Posterior cingulate gyrus (tissue), 11 donors: ENCODE results near the gene MGAM2.
"Not testable (repeated sequence)": the region's sequence is repeated elsewhere in the genome, so short reads cannot be mapped to it uniquely, and the experiment has no call there.

Experiments
- DNase-seq, 10 donors: peaks; one replicate each; pipeline versions ENCODE4 v3.0.0 to v3.0.0-alpha.2; 2020 to 2021; ENCODE audit warnings: mixed read lengths in 3 of 10
- intact Hi-C: fragments of 100-400 bp; cut with DNase I; formaldehyde crosslinking; loops from one replicate; pipeline ENCODE4 v1.15.1; 2023

Gene MGAM2

DNA sequence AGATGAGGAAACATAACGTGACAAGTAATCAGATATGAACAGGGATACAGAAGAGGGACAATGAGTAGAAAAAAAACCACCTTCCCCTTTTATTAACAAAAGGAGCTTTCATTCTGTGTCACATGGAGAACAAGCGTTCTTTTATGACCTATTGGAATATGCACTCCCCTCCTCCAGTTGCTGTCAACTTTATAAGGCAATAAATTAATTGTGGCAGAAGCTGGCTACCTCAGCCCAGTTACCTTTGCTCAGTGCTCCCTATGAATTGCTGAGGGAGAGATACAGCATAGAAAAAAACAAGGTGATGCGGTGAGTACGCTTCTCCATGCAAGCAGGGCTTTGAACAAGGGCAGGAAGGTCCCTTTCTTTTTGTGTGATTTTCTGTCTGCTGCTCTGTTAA lies at the start of gene MGAM2:
Gene MGAM2, plus strand, starts transcription at position 220 of the 400 bp plus-strand sequence. CDS start 5,156 bp downstream, outside the sequence.
- intact Hi-C loops = no loop called here
- DNase-seq = no peak

DNA sequence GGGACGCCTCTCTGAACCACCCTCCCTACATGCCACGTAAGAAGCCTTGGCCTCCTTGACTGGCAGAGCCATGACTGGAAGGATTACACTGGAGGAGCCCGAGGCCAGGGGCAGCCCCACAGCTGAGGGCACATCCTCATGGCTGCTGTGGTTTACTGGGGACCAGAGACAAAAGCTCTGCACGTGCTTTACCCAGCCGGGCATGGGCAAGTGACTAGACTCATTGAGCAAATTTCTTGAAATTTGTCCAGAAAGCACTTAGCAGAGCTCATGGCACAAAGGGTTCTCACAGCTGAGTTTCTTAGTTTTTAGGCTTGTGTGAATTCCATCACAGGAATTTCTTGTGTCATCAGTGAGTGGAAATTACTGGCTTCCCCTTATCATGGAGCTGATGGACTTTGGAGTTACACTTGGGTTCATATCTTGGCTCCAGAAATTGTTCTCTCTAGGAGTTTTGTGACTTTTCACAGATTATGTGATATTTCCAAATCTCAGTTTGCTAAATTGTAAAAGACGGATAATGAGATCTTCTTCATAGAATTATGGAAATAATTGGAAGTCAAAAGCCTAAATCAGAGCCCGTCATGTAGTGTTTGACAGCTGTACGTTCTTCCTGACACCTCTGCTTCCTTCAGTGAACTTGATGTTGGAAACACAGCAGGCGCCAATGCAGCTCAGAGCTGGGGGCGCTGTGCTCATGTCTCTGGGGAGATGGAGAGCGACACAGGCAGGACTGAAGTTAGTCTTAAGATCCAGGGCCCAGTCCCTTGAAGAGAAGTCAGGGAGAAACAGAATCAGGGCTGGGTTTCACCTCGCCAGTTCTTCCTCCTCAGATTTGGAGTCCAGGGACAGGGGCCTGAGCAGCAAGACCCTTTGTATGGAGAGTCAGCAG lies 47.7 kb upstream of the MGAM2 start:
- intact Hi-C loops = no loop called here

GRCh38 chr7:142066536-142066935 lies 45.0 kb upstream of the MGAM2 start:
- no peak for DNase-seq

More for the DNA sequence above, 47.7 kb upstream of the MGAM2 start:
- DNase-seq = no peak

GRCh38 chr7:142077762-142078161 lies 33.8 kb upstream of the MGAM2 start:
- intact Hi-C loops = no loop called here
- no peak for DNase-seq

More at GRCh38 chr7:142066536-142066935, 45.0 kb upstream of the MGAM2 start:
- intact Hi-C loops = no loop called here

DNA sequence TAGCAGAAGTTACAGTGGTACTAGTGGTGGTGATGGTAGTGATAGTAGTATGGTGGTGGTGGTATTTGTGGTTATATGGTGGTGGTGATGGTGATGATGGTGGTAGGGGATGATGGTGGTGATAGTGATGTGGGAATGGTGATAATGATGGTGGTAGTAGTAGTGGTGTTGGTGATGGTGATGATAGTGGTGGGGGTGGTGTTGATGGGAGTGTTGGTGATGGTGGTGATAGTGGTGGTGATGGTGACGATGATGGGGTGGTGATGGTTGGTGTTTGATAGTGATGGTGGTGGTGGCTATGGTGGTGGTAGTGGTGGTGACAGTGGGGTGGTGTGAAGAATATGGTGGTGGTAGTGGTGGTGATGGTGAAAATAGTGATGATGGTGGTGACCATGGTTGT lies 27.9 kb upstream of the MGAM2 start:
- intact Hi-C loops = loop anchor here (10.0 kb wide), 1 partner anchor 109 kb away; the partner anchor contains the start of gene TAS2R38
- no peak for DNase-seq

DNA sequence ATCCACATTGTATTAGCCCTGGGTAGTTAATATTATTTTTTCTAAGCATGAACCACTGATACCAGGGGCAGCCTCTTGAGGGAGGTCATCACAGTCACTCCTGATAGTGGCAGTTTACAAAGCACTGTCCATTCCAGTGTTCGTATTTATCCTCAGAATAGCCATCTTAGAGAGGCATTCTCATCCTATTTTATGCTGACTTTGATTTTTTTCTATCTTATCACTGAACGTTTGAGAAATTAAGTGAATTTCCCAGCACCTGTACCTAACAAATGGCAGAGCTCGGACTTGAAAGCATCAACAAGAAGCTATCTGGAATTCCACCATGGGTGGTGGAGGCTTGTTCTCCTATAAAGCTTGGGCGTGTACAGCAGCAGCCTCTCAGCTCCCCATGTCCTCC lies 26.1 kb upstream of the MGAM2 start:
- DNase-seq = no peak
- intact Hi-C loops = loop anchor here (10.0 kb wide), 1 partner anchor 111 kb away; the partner anchor contains the start of gene TAS2R38

- DNase-seq = peak in 5 of 10 donors; percentile 13 to 84 (median 38)
- intact Hi-C loops = loop anchor here (10.0 kb wide), 1 partner anchor 113 kb away; the partner anchor contains the start of gene TAS2R38
Measured at GRCh38 chr7:142088022-142088714, 23.4 kb upstream of the MGAM2 start.

GRCh38 chr7:142089035-142089434 lies 22.5 kb upstream of the MGAM2 start:
- intact Hi-C loops = loop anchor here (10.0 kb wide), 1 partner anchor 114 kb away; the partner anchor contains the start of gene TAS2R38
- no peak for DNase-seq

DNA sequence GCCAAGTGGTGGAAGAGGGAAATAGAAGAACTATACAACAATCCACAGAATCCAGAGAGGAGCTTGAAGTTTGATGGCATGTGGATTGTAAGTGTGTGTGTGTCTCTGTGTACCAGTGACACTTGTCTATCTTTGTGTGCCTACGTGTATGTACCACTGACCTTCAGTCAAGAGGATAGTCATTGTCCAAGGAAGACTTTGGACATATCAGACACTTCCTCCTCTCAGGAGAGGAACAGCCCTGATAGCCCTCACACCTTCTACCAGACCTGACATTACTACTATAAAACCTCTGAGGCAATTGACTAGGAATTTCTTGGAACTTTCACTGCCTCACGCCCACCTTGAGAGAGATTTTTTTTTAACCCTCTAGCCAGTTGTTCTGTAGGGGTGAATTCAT lies 19.6 kb upstream of the MGAM2 start:
- intact Hi-C loops = no loop called here
- DNase-seq = no peak

DNA sequence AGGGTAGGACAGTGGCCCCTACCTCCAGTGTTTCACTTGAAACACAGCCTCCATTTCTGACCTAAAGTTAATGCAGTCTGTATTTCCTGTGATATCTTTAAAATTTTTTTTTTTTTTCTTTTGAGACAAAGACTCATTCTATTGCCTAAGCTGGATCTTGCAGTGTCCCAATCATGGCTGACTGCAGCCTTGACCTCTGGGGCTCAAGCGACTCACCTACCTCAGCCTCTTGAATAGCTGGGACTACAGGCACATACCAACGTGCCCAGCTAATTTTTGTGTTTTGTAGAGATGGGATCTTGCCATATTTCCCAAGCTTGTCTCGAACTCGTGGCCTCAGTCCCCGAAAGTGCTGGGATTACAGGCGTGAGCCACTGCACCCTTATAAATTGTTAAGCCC lies 16.7 kb upstream of the MGAM2 start:
- no peak for DNase-seq
- intact Hi-C loops = no loop called here

- intact Hi-C loops = no loop called here
- no peak for DNase-seq
Measured at GRCh38 chr7:142097571-142097970, 13.9 kb upstream of the MGAM2 start.

- DNase-seq = no peak
- intact Hi-C loops = no loop called here
Measured at GRCh38 chr7:142098004-142098403, 13.5 kb upstream of the MGAM2 start.

DNA sequence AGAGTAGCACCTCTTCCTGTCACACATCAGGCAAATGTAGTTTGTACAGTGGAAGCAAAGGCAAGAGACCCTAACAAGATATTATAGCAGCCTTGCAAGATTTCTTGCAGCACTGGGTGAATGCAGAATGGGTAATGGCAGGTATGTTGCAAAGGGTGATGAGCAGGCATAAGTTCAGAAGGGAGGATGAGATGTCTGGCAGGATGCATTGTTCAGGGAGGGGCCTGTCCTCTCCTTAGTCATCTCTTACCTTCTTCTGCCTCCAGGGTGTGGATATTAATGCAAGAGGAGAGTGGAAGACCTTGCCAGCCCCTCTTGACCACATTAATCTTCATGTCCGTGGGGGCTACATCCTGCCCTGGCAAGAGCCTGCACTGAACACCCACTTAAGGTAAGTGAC lies 12.2 kb upstream of the MGAM2 start:
- intact Hi-C loops, DNase-seq: not testable (repeated sequence)

- intact Hi-C loops = no loop called here
- no peak for DNase-seq
Measured at GRCh38 chr7:142100634-142101033, 10.9 kb upstream of the MGAM2 start.

- DNase-seq, intact Hi-C loops: not testable (repeated sequence)
Measured at GRCh38 chr7:142101794-142102193, 9.7 kb upstream of the MGAM2 start.

DNA sequence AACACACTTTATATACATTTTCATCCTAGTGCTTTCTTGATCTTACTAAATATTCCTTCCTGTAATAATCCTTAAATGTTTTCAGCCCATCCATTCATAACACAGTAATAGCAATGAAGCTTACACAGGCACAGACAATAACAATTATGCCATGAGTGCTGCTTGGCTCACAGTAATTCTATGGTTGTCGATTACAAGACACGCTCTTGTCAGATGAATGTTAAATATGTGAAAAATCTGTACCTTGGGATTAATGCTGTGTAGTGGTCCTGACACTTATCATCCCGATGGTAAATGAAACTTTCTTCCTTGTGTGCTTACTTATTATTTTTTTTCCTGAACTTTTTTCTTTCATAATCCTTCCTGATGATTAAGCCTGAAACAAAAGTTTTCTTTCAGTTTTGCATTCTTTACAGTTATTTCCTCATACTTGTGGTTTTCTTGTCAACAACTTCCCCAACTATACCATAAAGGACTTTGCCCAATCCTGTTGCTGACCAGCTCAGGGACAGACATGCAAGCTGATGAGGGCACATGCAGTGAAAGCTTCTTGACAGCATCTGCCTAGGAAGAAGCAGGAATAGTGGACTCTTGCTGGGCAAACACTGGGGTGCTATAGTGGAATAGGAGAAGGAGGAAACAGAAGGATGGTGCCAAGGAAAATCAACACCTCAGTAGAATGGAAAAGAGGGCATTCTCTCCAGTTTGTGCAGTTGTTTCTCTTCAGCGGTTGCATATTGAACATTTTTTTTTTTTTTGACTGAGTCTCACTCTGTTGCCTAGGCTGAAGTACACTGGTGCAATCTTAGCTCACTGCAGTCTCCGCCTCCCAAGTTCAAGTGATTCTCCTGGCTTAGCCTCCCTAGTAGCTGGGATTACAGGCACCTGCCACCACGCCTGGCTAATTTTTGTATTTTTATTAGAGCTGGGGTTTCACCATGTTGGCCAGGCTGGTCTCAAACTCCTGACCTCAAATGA lies 6.7 kb upstream of the MGAM2 start:
- no peak for DNase-seq
- intact Hi-C loops = no loop called here

- no peak for DNase-seq
- intact Hi-C loops = no loop called here
Measured at GRCh38 chr7:142108728-142109505, 2.6 kb upstream of the MGAM2 start.

- no peak for DNase-seq
Measured at GRCh38 chr7:142110098-142110497, 1.4 kb upstream of the MGAM2 start.

DNA sequence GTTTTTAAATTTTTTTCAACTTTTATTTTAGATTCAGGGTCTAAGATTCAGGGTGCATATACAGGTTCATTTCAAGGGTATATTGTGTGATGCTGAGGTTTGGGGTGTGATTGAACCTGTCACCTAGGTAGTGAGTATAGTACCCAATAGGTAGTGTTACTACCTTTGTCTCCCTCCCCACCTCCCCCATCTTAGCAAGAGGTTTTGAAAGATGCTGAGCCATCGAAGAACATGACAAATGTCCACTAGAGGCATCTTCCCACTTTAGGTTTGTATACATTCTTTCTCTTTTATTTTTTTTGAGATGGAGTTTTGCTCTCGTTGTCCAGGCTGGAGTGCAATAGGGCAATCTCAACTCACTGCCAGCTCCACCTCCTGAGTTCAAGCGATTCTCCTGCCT lies 880 bp upstream of the MGAM2 start:
- intact Hi-C loops = no loop called here
- DNase-seq = no peak

More at GRCh38 chr7:142110098-142110497, 1.4 kb upstream of the MGAM2 start:
- intact Hi-C loops = no loop called here
